Thyroid gland (tissue), 4 donors: ENCODE data around the gene ZNF575.

ENCODE experiments used
- CTCF ChIP-seq, 6 experiments: fragments of 200-600 bp in 3 of 6; fragments of 450-650 bp in 3 of 6; sonication (generic) in 3 of 6; IDR thresholded peaks; one replicate each; pipeline ENCODE4 v1.5.1; 2016 to 2019; ENCODE audit warnings: antibody characterized with exemption in 6 of 6, mild to moderate bottlenecking in 2 of 6, inconsistent platforms in 1 of 6, moderate library complexity in 1 of 6
- POLR2A ChIP-seq, 2 donors: fragments of 450-650 bp; IDR thresholded peaks; one replicate each; pipeline ENCODE4 v1.6.1; 2017; ENCODE audit warnings: antibody characterized with exemption in 2 of 2, mild to moderate bottlenecking in 2 of 2, moderate library complexity in 1 of 2

- TF ChIP-seq POLR2A (IDR thresholded peaks at IDR 0.05) (no peak), CTCF (IDR thresholded peaks at IDR 0.05) (no peak)
Observed at GRCh38 chr19:43511324-43511723, 21.7 kb upstream of the ZNF575 start.
